ENCODE data around the gene FAM209A. TPM values are rescaled to one million over a fixed set of nuclear protein-coding genes. Genes with fewer than 3 reads are reported as not detected.
"Not testable (repeated sequence)": the region's sequence is repeated elsewhere in the genome, so short reads cannot be mapped to it uniquely, and the experiment has no call there.

FAM209A gene
- total RNA-seq, result 1 to 10 TPM; 1.6 to 2.1 TPM

- ATAC-seq; DNase-seq; POLR2A ChIA-PET; H3K4me3 Mint-ChIP-seq; CTCF ChIA-PET; H3K27ac Mint-ChIP-seq; H3K4me1 Mint-ChIP-seq (ENCODE audit: low read depth); H3K27me3 Mint-ChIP-seq (ENCODE audit: low read depth): not testable (repeated sequence)
- Mint-ChIP-seq H3K9me3 (ENCODE audit: insufficient read depth) (peaks cover 12% of the 10 kb centered on the region), H3K36me3 (ENCODE audit: low read depth) (peaks cover 27% of the 10 kb centered on the region)
Observed at GRCh38 chr20:56524444-56524843, at the start of gene FAM209A. Gene FAM209A, plus strand, starts transcription at chr20:56524744. Its CDS starts 65 bp downstream, at chr20:56524809.

GRCh38 chr20:56483970-56484369 lies 40.6 kb upstream of the FAM209A start:
- H3K27ac Mint-ChIP-seq, result peak overlapping the region; percentile 83
- H3K36me3 Mint-ChIP-seq (ENCODE audit: low read depth), result peaks cover 80% of the 10 kb centered on the region
- peaks cover 21% of the 10 kb centered on the region for H3K4me1 Mint-ChIP-seq (ENCODE audit: low read depth)
- ATAC-seq (peak; percentile 38), DNase-seq (no peak)
- H3K27me3 Mint-ChIP-seq (ENCODE audit: low read depth), result no peaks in the 10 kb centered on the region
- CTCF ChIA-PET, result no interaction called here
- H3K9me3 Mint-ChIP-seq (ENCODE audit: insufficient read depth), result no peaks in the 10 kb centered on the region
- POLR2A ChIA-PET, result interaction anchor here (0.9 to 1.0 kb wide), 2 partner anchors 10 to 92 kb away, joined by 3 to 4 read pairs; partner anchors contain the start of genes AURKA and CSTF1
- H3K4me3 Mint-ChIP-seq, result peak overlapping the region; percentile 58

- Mint-ChIP-seq H3K4me1 (ENCODE audit: low read depth) (peaks cover 21% of the 10 kb centered on the region), H3K27ac (no peak overlapping the region), H3K27me3 (ENCODE audit: low read depth) (no peaks in the 10 kb centered on the region), H3K36me3 (ENCODE audit: low read depth) (peaks cover 69% of the 10 kb centered on the region), H3K9me3 (ENCODE audit: insufficient read depth) (no peaks in the 10 kb centered on the region), H3K4me3 (no peak overlapping the region)
- ChIA-PET CTCF (no interaction called here), POLR2A (no interaction called here)
- ATAC-seq (no peak), DNase-seq (no peak)
Observed at GRCh38 chr20:56487216-56487615, 37.3 kb upstream of the FAM209A start.

GRCh38 chr20:56488566-56488965 lies 36.0 kb upstream of the FAM209A start:
- Mint-ChIP-seq H3K4me3 (no peak overlapping the region), H3K27me3 (ENCODE audit: low read depth) (no peaks in the 10 kb centered on the region), H3K9me3 (ENCODE audit: insufficient read depth) (no peaks in the 10 kb centered on the region), H3K4me1 (ENCODE audit: low read depth) (peaks cover 12% of the 10 kb centered on the region), H3K27ac (peak overlapping the region; percentile 47), H3K36me3 (ENCODE audit: low read depth) (peaks cover 67% of the 10 kb centered on the region)
- DNase-seq (no peak), ATAC-seq (no peak)
- ChIA-PET POLR2A (no interaction called here), CTCF (no interaction called here)

- Mint-ChIP-seq H3K27me3 (ENCODE audit: low read depth) (no peaks in the 10 kb centered on the region), H3K4me3 (no peak overlapping the region), H3K4me1 (ENCODE audit: low read depth) (peaks cover 3% of the 10 kb centered on the region), H3K36me3 (ENCODE audit: low read depth) (peaks cover 28% of the 10 kb centered on the region), H3K9me3 (ENCODE audit: insufficient read depth) (no peaks in the 10 kb centered on the region), H3K27ac (no peak overlapping the region)
- POLR2A ChIA-PET, result no interaction called here
- DNase-seq (no peak), ATAC-seq (no peak)
- CTCF ChIA-PET, result no interaction called here
Observed at GRCh38 chr20:56501116-56501515, 23.4 kb upstream of the FAM209A start.

GRCh38 chr20:56503916-56504315 lies 20.6 kb upstream of the FAM209A start:
- Mint-ChIP-seq H3K27me3 (ENCODE audit: low read depth) (no peaks in the 10 kb centered on the region), H3K9me3 (ENCODE audit: insufficient read depth) (no peaks in the 10 kb centered on the region), H3K27ac (peak overlapping the region; percentile 49), H3K36me3 (ENCODE audit: low read depth) (peaks cover 26% of the 10 kb centered on the region), H3K4me1 (ENCODE audit: low read depth) (peaks cover 3% of the 10 kb centered on the region), H3K4me3 (no peak overlapping the region)
- DNase-seq (no peak), ATAC-seq (no peak)
- ChIA-PET CTCF (interaction anchor here (1.0 kb wide), 1 partner anchor 109 kb away, joined by 3 read pairs; no protein-coding TSS in a partner anchor), POLR2A (no interaction called here)

- no peaks in the 10 kb centered on the region for H3K27me3 Mint-ChIP-seq (ENCODE audit: low read depth)
- peaks cover 27% of the 10 kb centered on the region for H3K36me3 Mint-ChIP-seq (ENCODE audit: low read depth)
- no peaks in the 10 kb centered on the region for H3K9me3 Mint-ChIP-seq (ENCODE audit: insufficient read depth)
- DNase-seq (peak; percentile 28), ATAC-seq (peak; percentile 67)
- CTCF ChIA-PET, result interaction anchor here (1.0 to 1.6 kb wide), 3 partner anchors 10 to 109 kb away, joined by 3 read pairs; no protein-coding TSS in a partner anchor
- POLR2A ChIA-PET, result no interaction called here
- no peak overlapping the region for H3K4me3 Mint-ChIP-seq
- peaks cover 3% of the 10 kb centered on the region for H3K4me1 Mint-ChIP-seq (ENCODE audit: low read depth)
- H3K27ac Mint-ChIP-seq, result peak overlapping the region; percentile 49
Observed at GRCh38 chr20:56504373-56505005, 20.1 kb upstream of the FAM209A start.

GRCh38 chr20:56506103-56506502 lies 18.4 kb upstream of the FAM209A start:
- no peaks in the 10 kb centered on the region for H3K9me3 Mint-ChIP-seq (ENCODE audit: insufficient read depth)
- ATAC-seq, result no peak
- H3K36me3 Mint-ChIP-seq (ENCODE audit: low read depth), result peaks cover 24% of the 10 kb centered on the region
- H3K27ac Mint-ChIP-seq, result no peak overlapping the region
- ChIA-PET CTCF (interaction anchor here (1.6 kb wide), 1 partner anchor 8 kb away, joined by 3 read pairs; no protein-coding TSS in a partner anchor), POLR2A (no interaction called here)
- no peaks in the 10 kb centered on the region for H3K27me3 Mint-ChIP-seq (ENCODE audit: low read depth)
- H3K4me1 Mint-ChIP-seq (ENCODE audit: low read depth), result peaks cover 3% of the 10 kb centered on the region
- H3K4me3 Mint-ChIP-seq, result no peak overlapping the region
- no peak for DNase-seq

- H3K27ac Mint-ChIP-seq, result peak overlapping the region; percentile 30
- DNase-seq, result no peak
- H3K27me3 Mint-ChIP-seq (ENCODE audit: low read depth), result no peaks in the 10 kb centered on the region
- ATAC-seq, result no peak
- H3K4me3 Mint-ChIP-seq, result no peak overlapping the region
- ChIA-PET CTCF (no interaction called here), POLR2A (no interaction called here)
- H3K9me3 Mint-ChIP-seq (ENCODE audit: insufficient read depth), result no peaks in the 10 kb centered on the region
- no peaks in the 10 kb centered on the region for H3K4me1 Mint-ChIP-seq (ENCODE audit: low read depth)
- H3K36me3 Mint-ChIP-seq (ENCODE audit: low read depth), result peaks cover 40% of the 10 kb centered on the region
Observed at GRCh38 chr20:56511926-56512325, 12.6 kb upstream of the FAM209A start.

- H3K36me3 Mint-ChIP-seq (ENCODE audit: low read depth), result peaks cover 46% of the 10 kb centered on the region
- no peaks in the 10 kb centered on the region for H3K9me3 Mint-ChIP-seq (ENCODE audit: insufficient read depth)
- ChIA-PET POLR2A (no interaction called here), CTCF (interaction anchor here (0.7 kb wide), 1 partner anchor 8 kb away, joined by 3 read pairs; no protein-coding TSS in a partner anchor)
- no peak for DNase-seq
- no peak overlapping the region for H3K27ac Mint-ChIP-seq
- no peak overlapping the region for H3K4me3 Mint-ChIP-seq
- no peak for ATAC-seq
- H3K27me3 Mint-ChIP-seq (ENCODE audit: low read depth), result no peaks in the 10 kb centered on the region
- H3K4me1 Mint-ChIP-seq (ENCODE audit: low read depth), result no peaks in the 10 kb centered on the region
Observed at GRCh38 chr20:56513161-56514150, 11.1 kb upstream of the FAM209A start.

GRCh38 chr20:56516631-56517030 lies 7.9 kb upstream of the FAM209A start:
- ATAC-seq (no peak), DNase-seq (no peak)
- H3K27me3 Mint-ChIP-seq (ENCODE audit: low read depth), result no peaks in the 10 kb centered on the region
- POLR2A ChIA-PET, result no interaction called here
- H3K27ac Mint-ChIP-seq, result no peak overlapping the region
- no peak overlapping the region for H3K4me3 Mint-ChIP-seq
- H3K9me3 Mint-ChIP-seq (ENCODE audit: insufficient read depth), result peaks cover 12% of the 10 kb centered on the region
- CTCF ChIA-PET, result interaction anchor here (0.7 to 1.9 kb wide), 9 partner anchors 9 to 124 kb away, joined by 3 to 8 read pairs (median 5); partner anchors contain the start of genes AURKA, CASS4, CSTF1 and RTF2
- H3K4me1 Mint-ChIP-seq (ENCODE audit: low read depth), result no peaks in the 10 kb centered on the region
- peaks cover 73% of the 10 kb centered on the region for H3K36me3 Mint-ChIP-seq (ENCODE audit: low read depth)

- POLR2A ChIA-PET, result no interaction called here
- DNase-seq (no peak), ATAC-seq (no peak)
- no peak overlapping the region for H3K4me3 Mint-ChIP-seq
- H3K36me3 Mint-ChIP-seq (ENCODE audit: low read depth), result peaks cover 75% of the 10 kb centered on the region
- no peaks in the 10 kb centered on the region for H3K4me1 Mint-ChIP-seq (ENCODE audit: low read depth)
- H3K27ac Mint-ChIP-seq, result no peak overlapping the region
- CTCF ChIA-PET, result no interaction called here
- H3K27me3 Mint-ChIP-seq (ENCODE audit: low read depth), result no peaks in the 10 kb centered on the region
- peaks cover 12% of the 10 kb centered on the region for H3K9me3 Mint-ChIP-seq (ENCODE audit: insufficient read depth)
Observed at GRCh38 chr20:56517211-56517610, 7.3 kb upstream of the FAM209A start.

Measured in activated CD8-positive, alpha-beta T cell treated with anti-CD3 and anti-CD28 coated beads, Interleukin-2, amount 10 ng/mL, durations not matched to agents 7 days and 5 days (primary cell).